GM18505 (cell line): ENCODE data around the gene CPT2.
A peak's percentile ranks its signal among the peaks of the same experiment; 100 is the strongest.
"Not testable (repeated sequence)": the region's sequence is repeated elsewhere in the genome, so short reads cannot be mapped to it uniquely, and the experiment has no call there.

Experiments
- ATAC-seq: cut with Tn5 transposase; IDR thresholded peaks from one replicate; pipeline ENCODE4 v1.9.1; 2021; ENCODE audit not compliant: unreplicated experiment
- POLR2A ChIP-seq: IDR thresholded peaks from 4 replicates; pipeline ENCODE4 v1.6.1; 2011; ENCODE audit warnings: borderline replicate concordance; ENCODE audit not compliant: insufficient read depth, insufficient read length; ENCODE audit errors: extremely low read depth

The CPT2 gene

DNA sequence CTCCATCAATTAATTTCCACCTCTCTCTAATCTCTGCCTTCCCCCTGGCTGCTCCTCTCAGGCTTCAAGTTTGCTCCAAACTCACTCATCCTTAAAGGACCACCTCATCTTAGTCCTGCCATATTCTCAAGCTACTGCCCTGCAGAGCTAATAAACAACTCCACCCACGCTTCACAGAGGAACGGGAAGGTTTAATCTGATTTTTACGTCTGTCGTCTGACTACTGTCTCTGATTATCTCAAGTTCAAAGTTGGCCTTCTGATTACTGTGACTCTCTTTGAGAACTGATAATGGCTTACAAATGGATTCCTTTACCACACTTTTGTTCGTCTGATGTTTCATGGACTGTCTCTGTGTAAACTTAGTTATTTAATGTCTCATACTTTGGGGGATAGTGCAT lies 7.6 kb upstream of the CPT2 start:
- ATAC-seq: no peak
- no peak for TF ChIP-seq POLR2A

DNA sequence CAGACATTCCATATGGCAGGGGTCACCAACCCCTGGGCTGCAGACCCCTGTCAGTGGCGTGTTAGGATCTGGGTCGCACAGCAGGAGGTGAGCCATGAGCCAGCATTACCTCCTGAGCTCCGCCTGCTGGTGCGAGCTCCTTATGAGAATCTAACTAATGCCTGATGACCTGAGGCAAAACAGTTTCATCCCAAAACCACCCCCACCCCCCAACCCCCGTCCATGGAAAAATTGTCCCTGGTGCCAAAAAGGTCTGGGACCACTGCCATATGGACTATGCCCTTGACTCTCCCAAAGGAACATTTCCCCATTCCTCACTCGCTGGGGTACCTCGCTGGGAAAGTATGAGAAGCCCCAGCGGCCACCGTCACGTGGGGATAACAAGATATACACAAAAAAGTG lies 6.4 kb upstream of the CPT2 start:
- no peak for ATAC-seq
- TF ChIP-seq POLR2A: no peak

DNA sequence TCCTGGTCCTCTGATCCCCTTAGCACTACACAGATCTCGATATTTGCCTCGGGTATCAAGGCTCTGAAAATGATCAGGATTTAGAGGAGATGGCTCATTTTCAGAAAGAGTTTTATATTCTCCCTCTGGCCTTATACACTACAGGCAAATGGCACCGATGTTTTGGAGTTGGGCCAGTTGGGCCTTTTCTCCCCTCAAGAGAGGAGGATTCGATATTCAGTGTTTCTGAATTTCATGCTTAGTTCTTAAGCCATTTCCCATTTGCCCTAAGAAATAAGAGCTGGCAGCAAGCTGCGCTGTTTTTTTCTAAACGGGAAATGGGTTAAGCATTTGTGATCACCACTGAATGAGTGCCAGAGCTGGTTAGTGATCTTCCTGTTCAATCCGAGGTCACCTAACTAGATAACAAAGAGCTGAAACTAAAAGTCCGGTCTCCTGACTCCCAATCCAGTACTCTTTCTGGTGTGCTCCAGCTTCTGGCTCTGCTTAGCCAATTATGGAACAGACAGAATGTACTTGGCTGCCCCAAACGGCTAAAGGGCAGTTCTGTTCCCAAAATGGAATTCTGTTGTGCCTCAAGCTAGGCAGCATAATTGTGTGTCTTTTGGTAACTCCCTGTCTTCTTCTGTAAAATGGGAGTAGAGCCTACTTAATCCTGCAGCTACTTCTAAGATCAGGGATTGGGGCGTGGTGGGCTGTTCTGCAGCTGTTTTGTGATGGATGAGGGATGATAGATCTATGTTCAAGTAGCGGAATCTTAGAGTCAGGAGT lies 1.2 kb upstream of the CPT2 start:
- ATAC-seq: no peak
- TF ChIP-seq POLR2A: no peak

DNA sequence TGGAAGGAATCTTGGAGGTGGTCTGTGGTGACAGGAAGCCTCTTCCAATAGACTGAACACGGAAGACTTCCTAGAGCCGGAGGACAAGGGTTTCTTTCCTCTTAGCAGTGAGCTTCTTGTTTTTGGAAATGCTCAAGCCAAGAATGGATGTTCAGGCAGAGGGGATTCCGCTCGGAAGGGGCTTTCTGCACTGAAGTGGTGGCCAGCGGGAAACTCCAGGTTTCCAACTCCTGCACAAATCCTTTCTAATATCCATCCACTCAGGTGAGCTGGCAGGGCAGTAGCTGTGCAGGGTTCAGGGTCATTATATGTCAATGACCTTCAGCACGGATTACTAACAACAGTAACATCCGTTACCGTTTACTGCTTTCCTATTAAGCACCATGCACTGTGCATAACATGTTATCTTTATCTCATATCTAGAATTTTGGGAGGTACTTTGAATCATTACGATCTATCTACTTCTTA lies 573 bp upstream of the CPT2 start:
- TF ChIP-seq POLR2A: no peak
- peak; percentile 8 for ATAC-seq

DNA sequence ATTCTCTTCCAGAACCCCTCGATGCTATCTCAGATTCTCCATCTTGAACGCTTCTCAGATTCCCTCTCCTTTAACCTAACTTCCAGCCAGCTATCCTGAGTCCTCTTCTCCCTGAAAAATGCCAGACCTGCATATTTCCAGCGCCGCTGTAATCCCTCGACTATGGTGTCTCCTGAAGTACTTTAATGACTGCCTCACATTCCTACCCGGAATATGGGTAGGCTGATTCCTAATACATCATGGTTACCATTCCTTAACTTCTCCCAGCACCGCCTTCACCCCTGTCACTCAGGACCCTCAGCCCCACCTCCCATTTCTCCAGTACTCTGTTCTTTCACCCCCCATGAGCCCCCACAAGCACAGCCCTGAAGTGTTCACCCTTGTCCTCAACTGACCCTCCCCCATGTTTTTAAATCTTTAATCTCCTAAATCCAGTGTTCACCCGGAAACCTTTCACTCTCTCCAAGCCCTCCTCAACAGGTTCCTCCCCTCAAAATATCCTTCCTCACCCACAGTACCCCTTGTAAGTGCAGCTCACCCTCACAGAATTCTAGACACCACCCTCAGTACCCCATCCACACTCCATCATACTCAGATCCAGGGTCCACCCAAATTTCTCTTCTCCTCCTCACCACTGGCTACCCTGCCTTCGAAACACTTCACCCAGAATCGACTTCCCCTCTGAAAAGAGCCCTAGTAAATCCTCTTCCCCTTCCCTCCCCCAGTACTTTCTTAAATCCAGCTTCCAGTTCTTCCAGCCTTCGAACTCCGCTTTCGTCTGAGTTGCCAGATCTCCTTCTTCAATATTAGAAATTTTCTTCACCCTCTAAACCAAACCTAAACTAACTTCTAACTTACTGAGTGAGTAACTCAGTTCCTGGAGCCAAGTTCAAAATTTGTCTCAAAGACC lies 922 bp downstream of the CPT2 start:
- ATAC-seq: no peak
- TF ChIP-seq POLR2A: no peak

DNA sequence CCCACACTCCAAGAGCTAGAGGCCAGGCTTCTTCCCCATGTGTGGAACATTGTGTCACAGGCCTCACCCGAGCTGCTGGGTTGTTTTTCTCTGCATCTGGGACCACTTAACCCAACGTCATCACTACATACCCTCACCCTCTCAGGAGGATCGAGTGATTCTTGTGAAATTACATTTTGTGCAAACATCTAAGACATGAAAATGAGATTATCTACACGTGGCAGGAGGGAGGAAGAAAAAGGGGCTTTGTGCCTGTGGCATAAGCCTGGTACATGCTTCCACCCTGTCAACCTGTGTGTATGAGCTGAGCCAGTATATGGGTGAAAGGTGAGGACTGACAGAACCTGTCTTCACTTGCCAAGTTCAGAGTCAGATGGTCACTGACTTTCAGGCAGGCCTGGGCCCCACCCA lies 1.6 kb downstream of the CPT2 start:
- no peak for ATAC-seq

DNA sequence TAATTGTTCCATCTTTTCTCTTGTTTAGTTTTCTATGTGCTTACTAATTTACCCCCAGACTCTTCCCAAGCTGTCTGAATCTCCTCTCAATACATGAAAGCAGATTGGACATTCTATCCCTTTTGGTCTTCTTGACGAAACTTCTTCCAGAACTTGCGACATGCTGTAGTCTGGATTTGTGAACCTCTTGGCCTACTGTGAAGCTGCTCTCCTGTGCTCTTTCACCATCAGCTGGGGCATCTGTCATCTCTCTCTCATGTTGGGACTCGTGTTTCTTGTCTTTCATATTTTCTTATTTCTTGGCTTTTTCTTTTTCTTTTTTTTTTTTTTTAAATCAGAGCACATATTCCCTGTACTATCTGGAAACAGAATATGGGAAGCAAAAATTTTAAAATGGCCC lies 6.8 kb downstream of the CPT2 start:
- ATAC-seq: no peak

More for the DNA sequence above, 1.6 kb downstream of the CPT2 start:
- no peak for TF ChIP-seq POLR2A

DNA sequence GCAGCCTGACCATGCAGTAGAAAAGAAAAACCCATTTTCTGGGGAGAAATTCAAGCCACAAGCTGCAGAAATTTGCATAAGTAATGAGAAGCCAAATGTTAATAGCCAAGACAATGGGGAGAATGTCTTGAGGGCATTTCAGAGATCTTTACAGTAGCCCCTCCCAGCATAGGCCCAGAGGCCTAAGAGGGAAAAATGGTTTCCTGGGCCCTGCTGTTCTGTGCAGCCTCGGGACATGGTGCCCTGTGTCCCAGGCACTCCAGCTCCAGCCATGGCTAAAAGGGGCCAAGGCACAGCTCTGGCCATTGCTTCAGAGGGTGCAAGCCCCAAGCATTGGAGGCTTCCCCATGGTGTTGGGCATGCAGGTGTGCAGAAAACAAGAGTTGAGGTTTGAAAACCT lies 8.9 kb downstream of the CPT2 start:
- not testable (repeated sequence) for ATAC-seq

More for the DNA sequence above, 6.8 kb downstream of the CPT2 start:
- no peak for TF ChIP-seq POLR2A

DNA sequence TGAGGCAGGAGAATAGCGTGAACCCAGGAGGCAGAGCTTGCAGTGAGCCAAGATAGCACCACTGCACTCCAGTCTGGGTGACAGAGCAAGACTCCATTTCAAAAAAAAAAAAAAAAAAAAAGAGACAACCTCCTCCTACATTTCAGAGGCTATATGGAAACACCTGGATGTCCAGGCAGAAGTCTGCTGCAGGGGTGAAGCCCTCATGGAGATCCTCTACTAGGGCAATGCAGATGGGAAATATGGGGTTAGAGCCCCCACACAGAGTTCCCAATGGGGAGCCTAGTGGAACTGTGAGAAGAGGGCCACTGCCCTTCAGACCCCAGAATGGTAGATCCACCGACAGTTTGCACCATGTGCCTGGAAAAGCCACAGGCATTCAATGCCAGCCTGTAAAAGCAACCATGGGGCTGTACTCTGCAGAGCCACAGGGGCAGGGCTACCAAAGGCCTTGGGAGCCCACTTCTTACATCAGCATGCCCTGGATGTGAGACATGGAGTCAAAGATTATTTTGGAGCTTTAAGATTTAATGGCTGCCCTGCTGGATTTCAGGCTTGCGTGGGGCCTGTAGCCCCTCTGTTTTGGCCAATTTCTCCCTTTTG lies 9.6 kb downstream of the CPT2 start:
- not testable (repeated sequence) for ATAC-seq

DNA sequence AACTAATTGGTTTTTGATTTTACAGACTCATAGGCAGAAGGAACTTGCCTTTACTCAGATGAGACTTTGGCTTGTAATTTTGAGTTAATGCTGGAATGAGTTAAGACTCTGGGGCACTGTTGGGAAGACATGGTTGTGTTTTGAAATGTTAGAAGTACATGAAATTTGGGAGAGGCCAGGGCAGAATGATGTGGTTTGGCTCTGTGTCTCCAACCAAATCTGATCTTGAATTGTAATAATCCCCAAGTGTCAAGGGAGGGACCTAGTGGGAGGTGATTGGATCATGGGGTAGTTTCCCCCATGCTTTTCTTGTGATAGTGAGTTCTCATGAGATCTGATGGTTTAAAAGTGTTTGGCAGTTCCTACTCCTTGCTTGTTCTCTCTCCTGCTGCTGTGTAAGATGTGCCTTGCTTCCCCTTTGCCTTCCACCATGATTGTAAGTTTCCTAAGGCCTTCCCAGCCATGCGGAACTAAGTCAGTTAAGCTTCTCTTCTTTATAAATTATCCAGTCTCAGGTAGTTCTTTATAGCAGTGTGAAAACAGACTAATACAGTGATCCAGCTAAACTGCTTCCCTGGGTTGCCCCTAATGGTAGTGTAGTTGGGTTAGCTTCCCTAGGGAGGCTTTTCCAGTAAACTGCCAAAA lies 10.2 kb downstream of the CPT2 start:
- TF ChIP-seq POLR2A: no peak
- no peak for ATAC-seq

DNA sequence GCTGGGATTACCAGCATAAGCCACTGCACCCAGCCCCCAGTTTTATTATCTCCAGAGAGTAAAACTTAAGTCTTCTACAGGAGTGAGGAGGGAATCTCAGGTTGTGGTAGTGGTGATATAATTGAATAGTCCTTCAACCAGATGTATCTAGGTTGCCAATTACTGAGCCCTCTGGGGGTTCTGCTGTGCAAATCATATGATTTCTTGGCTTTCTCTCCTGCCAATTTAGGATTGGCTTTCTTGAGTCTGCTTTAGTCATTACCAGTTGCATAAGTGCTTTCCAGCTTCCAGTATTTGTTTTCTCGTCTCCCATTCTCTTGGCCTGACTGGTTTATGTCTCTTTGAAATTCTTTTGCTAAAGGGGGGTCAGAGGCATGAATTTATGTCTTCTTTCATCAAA lies 11.1 kb downstream of the CPT2 start:
- no peak for TF ChIP-seq POLR2A

DNA sequence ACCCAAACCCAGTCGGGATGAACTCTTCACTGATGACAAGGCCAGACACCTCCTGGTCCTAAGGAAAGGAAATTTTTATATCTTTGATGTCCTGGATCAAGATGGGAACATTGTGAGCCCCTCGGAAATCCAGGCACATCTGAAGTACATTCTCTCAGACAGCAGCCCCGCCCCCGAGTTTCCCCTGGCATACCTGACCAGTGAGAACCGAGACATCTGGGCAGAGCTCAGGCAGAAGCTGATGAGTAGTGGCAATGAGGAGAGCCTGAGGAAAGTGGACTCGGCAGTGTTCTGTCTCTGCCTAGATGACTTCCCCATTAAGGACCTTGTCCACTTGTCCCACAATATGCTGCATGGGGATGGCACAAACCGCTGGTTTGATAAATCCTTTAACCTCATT lies 13.7 kb downstream of the CPT2 start:
- no peak for TF ChIP-seq POLR2A
- no peak for ATAC-seq

More for the DNA sequence above, 11.1 kb downstream of the CPT2 start:
- no peak for ATAC-seq

DNA sequence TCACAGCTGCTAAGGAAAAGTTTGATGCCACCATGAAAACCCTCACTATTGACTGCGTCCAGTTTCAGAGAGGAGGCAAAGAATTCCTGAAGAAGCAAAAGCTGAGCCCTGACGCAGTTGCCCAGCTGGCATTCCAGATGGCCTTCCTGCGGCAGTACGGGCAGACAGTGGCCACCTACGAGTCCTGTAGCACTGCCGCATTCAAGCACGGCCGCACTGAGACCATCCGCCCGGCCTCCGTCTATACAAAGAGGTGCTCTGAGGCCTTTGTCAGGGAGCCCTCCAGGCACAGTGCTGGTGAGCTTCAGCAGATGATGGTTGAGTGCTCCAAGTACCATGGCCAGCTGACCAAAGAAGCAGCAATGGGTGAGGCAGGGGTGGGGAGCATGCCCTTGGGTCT lies 14.3 kb downstream of the CPT2 start:
- TF ChIP-seq POLR2A: no peak
- ATAC-seq: no peak
